NCI-H2029 (cell line): ENCODE results near the gene UBXN1.

Experiments used
- DNase-seq: peaks from one replicate; lab custom pipeline; 2025; lab: John Stamatoyannopoulos, UW

Gene UBXN1

GRCh38 chr11:62645946-62646824 is 32.7 kb downstream of the UBXN1 start, which contains the start of gene GANAB:
Gene GANAB (minus strand): TSS chr11:62646613. CDS start chr11:62646599, 14 bp downstream.
- peak; percentile 97 for DNase-seq

GRCh38 chr11:62645671-62645945 is 33.3 kb downstream of the UBXN1 start:
- DNase-seq, result no peak

GRCh38 chr11:62644220-62644619 is 34.7 kb downstream of the UBXN1 start:
- DNase-seq, result no peak

GRCh38 chr11:62632492-62632891 is 46.4 kb downstream of the UBXN1 start:
- DNase-seq, result no peak

GRCh38 chr11:62627713-62628112 is 51.2 kb downstream of the UBXN1 start:
- no peak for DNase-seq
